Measurements from ENCODE around the gene FAM53A.

DNA sequence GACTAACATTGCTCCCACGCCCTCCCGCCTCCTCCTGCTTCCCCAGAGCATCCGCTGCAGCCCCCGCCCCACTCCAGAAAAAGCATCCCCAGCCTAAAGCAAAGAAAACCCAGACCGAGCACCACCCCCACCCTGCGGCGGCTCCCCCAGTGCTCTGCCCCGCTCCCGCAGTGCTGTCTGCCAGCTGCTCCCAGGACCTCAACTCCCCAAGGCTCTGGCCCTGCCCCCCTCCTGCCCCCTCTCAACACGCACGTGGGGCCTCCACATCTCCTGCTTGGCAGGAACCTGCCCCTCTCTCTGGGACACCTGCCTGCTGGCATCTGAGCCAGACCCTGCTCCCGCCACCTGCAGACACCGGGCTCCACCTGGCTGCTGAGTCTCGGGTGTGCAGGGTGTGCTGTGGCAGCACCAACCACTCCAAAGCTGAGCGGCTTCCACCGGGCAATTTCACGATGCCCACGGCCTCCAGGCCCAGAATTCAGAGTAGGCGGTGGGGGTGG is 79.4 kb downstream of the FAM53A start:
- no peak for TF ChIP-seq CEBPB (IDR thresholded peaks at IDR 0.05)
- no peak for TF ChIP-seq CREB1 (IDR thresholded peaks at IDR 0.05; ENCODE audit: low read depth)
- peak; percentile 65 for TF ChIP-seq RAD21 (IDR thresholded peaks at IDR 0.05; ENCODE audit: low read depth)
- TF ChIP-seq, protein P1, sequence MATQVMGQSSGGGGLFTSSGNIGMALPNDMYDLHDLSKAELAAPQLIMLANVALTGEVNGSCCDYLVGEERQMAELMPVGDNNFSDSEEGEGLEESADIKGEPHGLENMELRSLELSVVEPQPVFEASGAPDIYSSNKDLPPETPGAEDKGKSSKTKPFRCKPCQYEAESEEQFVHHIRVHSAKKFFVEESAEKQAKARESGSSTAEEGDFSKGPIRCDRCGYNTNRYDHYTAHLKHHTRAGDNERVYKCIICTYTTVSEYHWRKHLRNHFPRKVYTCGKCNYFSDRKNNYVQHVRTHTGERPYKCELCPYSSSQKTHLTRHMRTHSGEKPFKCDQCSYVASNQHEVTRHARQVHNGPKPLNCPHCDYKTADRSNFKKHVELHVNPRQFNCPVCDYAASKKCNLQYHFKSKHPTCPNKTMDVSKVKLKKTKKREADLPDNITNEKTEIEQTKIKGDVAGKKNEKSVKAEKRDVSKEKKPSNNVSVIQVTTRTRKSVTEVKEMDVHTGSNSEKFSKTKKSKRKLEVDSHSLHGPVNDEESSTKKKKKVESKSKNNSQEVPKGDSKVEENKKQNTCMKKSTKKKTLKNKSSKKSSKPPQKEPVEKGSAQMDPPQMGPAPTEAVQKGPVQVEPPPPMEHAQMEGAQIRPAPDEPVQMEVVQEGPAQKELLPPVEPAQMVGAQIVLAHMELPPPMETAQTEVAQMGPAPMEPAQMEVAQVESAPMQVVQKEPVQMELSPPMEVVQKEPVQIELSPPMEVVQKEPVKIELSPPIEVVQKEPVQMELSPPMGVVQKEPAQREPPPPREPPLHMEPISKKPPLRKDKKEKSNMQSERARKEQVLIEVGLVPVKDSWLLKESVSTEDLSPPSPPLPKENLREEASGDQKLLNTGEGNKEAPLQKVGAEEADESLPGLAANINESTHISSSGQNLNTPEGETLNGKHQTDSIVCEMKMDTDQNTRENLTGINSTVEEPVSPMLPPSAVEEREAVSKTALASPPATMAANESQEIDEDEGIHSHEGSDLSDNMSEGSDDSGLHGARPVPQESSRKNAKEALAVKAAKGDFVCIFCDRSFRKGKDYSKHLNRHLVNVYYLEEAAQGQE (IDR thresholded peaks at IDR 0.05; ENCODE audit: low read depth), result no peak
- no peak for TF ChIP-seq FOXM1 (IDR thresholded peaks at IDR 0.05; ENCODE audit: borderline replicate concordance, low read depth)
- no peak for TF ChIP-seq TCF12 (IDR thresholded peaks at IDR 0.05; ENCODE audit: low read depth)
- TF ChIP-seq ZBTB7A (IDR thresholded peaks at IDR 0.05; ENCODE audit: low read depth), result no peak
- TF ChIP-seq YY1 (IDR thresholded peaks at IDR 0.05; ENCODE audit: low read depth), result no peak
- TF ChIP-seq EP300 (IDR thresholded peaks at IDR 0.05; ENCODE audit: borderline replicate concordance), result no peak
